HCT116 (cell line): ENCODE results near the gene AMMECR1. TPM values are rescaled to one million over a fixed set of nuclear protein-coding genes. Genes with fewer than 3 reads are reported as not detected.

Experiments
- ATAC-seq: fragments of 200-7000 bp; cut with Tn5 transposase; 2 replicates; pipeline ENCODE4 v1.9.1; 2020; ENCODE audit warnings: mild to moderate bottlenecking, moderate library complexity
- BruUV-seq: library from RNA; stranded (reverse); fragments of 400-500 nt; replicated peaks from 2 replicates; lab custom pipeline; 2021; lab: Mats Ljungman, UMichigan
- CTCF ChIA-PET: fragments of 300-600 bp; sonication (Branson Sonifier 250); formaldehyde crosslinking; loops from one replicate; lab custom pipeline; 2021; ENCODE audit warnings: antibody characterized with exemption; lab: Charles Lee
- POLR2A ChIA-PET: fragments of 300-600, 350-600 bp; sonication (Branson Sonifier 250); formaldehyde crosslinking; loops from one replicate; lab custom pipeline; 2021; ENCODE audit warnings: antibody characterized with exemption; lab: Charles Lee
- RAD21 ChIA-PET, 2 experiments: fragments of 300-600 bp; sonication (Branson Sonifier 250); formaldehyde crosslinking; loops; one replicate each; lab custom pipeline; 2023; ENCODE audit warnings: low total read pairs in 2 of 2; ENCODE audit not compliant: uncharacterized antibody in 2 of 2, unreplicated experiment in 2 of 2, low non-redundant PET in 1 of 2; lab: Charles Lee
- DNase-seq: peaks from one replicate; pipeline ENCODE4 v3.0.0-alpha.2; 2010; ENCODE audit warnings: low read depth, low spot score
- H2AFZ ChIP-seq: fragments of 200-600 bp; shearing (Covaris generic), sonication (generic); 2 replicates; pipeline ENCODE4 v1.6.1; 2017; ENCODE audit warnings: low read depth, mixed run types, mixed read lengths, antibody characterized with exemption, low read length; ENCODE audit not compliant: poor library complexity, severe bottlenecking
- H3K27ac ChIP-seq: 2 replicates; pipeline ENCODE4 v1.5.1; 2012; ENCODE audit warnings: low read depth, low read length
- H3K27me3 ChIP-seq: fragments of 200-600 bp; sonication (generic); 2 replicates; pipeline ENCODE4 v1.6.1; 2016; ENCODE audit warnings: mixed run types, low read length, mixed read lengths; ENCODE audit not compliant: insufficient read depth
- H3K36me3 ChIP-seq, 2 experiments: fragments of 200-500 bp in 1 of 2; fragments of 200-600 bp in 1 of 2; sonication (Bioruptor generic) in 1 of 2; sonication (generic) in 1 of 2; 2 replicates each; pipeline versions ENCODE4 v1.5.1 to v1.6.1; 2014 to 2016; ENCODE audit warnings: low read length in 2 of 2, inconsistent platforms in 1 of 2, mixed read lengths in 1 of 2, mixed run types in 1 of 2; ENCODE audit not compliant: insufficient read depth in 2 of 2, control insufficient read depth in 1 of 2
- H3K4me1 ChIP-seq, 2 experiments: fragments of 200-600 bp in 1 of 2; sonication (generic) in 1 of 2; 2 replicates each; pipeline versions ENCODE4 v1.5.1 to v1.6.1; 2012 to 2017; ENCODE audit warnings: low read length in 2 of 2, inconsistent platforms in 1 of 2, mild to moderate bottlenecking in 1 of 2, mixed read lengths in 1 of 2, mixed run types in 1 of 2, moderate library complexity in 1 of 2; ENCODE audit not compliant: insufficient read depth in 2 of 2, control insufficient read depth in 1 of 2
- H3K4me2 ChIP-seq: fragments of 200-600 bp; sonication (generic); 2 replicates; pipeline ENCODE4 v1.6.1; 2017; ENCODE audit warnings: mixed run types, low read length, mixed read lengths
- H3K4me3 ChIP-seq, 2 experiments: fragments of 200-600 bp in 1 of 2; sonication (generic) in 1 of 2; replicated peaks in 1 of 2; 2 replicates each; pipeline ENCODE4 v1.5.1; 2011 to 2016; ENCODE audit warnings: low read length in 2 of 2, control low read depth in 1 of 2, low read depth in 1 of 2, mild to moderate bottlenecking in 1 of 2, mixed read lengths in 1 of 2, mixed run types in 1 of 2
- H3K79me2 ChIP-seq: fragments of 200-600 bp; sonication (generic); 2 replicates; pipeline ENCODE4 v1.6.1; 2017; ENCODE audit warnings: mild to moderate bottlenecking, mixed run types, low read length, moderate library complexity, mixed read lengths; ENCODE audit not compliant: insufficient read depth
- H3K9ac ChIP-seq: fragments of 200-600 bp; sonication (generic); 2 replicates; pipeline ENCODE4 v1.6.1; 2016; ENCODE audit warnings: low read length, mixed read lengths
- H3K9me2 ChIP-seq: fragments of 200-600 bp; sonication (generic), shearing (Covaris generic); 2 replicates; pipeline ENCODE4 v1.6.1; 2017; ENCODE audit warnings: mixed run types, mild to moderate bottlenecking, moderate library complexity; ENCODE audit not compliant: insufficient read depth
- H3K9me3 ChIP-seq, 2 experiments: fragments of 200-500 bp in 1 of 2; fragments of 200-600 bp in 1 of 2; sonication (Bioruptor generic) in 1 of 2; sonication (generic) in 1 of 2; 2 replicates each; pipeline ENCODE4 v1.6.1; 2014 to 2017; ENCODE audit warnings: low read length in 2 of 2, mixed read lengths in 2 of 2, inconsistent platforms in 1 of 2, low read depth in 1 of 2, mild to moderate bottlenecking in 1 of 2, mixed run types in 1 of 2, moderate library complexity in 1 of 2; ENCODE audit not compliant: control insufficient read depth in 1 of 2, insufficient read depth in 1 of 2
- H4K20me1 ChIP-seq: fragments of 200-600 bp; sonication (generic), shearing (Covaris generic); 2 replicates; pipeline ENCODE4 v1.6.1; 2017; ENCODE audit warnings: mixed run types, mild to moderate bottlenecking, moderate library complexity; ENCODE audit not compliant: insufficient read depth
- ATF3 ChIP-seq: IDR thresholded peaks from 2 replicates; pipeline ENCODE4 v1.6.1; 2012
- CBX3 ChIP-seq: IDR thresholded peaks from 2 replicates; pipeline ENCODE4 v1.6.1; 2012; ENCODE audit warnings: low read depth
- CEBPB ChIP-seq: IDR thresholded peaks from 2 replicates; pipeline ENCODE4 v1.6.1; 2012; ENCODE audit warnings: low read depth
- EZH2 ChIP-seq: fragments of 200-600 bp; sonication (generic); IDR thresholded peaks from 2 replicates; pipeline ENCODE4 v1.6.1; 2017; ENCODE audit warnings: antibody characterized with exemption, mixed run types
- EZH2phosphoT487 ChIP-seq: fragments of 200-600 bp; IDR thresholded peaks from 2 replicates; pipeline ENCODE4 v1.6.1; 2018; ENCODE audit warnings: antibody characterized with exemption, borderline replicate concordance
- FOSL1 ChIP-seq: IDR thresholded peaks from 2 replicates; pipeline ENCODE4 v1.6.1; 2012; ENCODE audit warnings: low read depth
- JUND ChIP-seq: IDR thresholded peaks from 2 replicates; pipeline ENCODE4 v1.6.1; 2012
- MAX ChIP-seq: IDR thresholded peaks from 2 replicates; pipeline ENCODE4 v1.6.1; 2012
- POLR2A ChIP-seq: IDR thresholded peaks from 2 replicates; pipeline ENCODE4 v1.7.0; 2011; ENCODE audit warnings: borderline replicate concordance; ENCODE audit not compliant: insufficient read depth, insufficient read length; ENCODE audit errors: extremely low read depth
- POLR2AphosphoS5 ChIP-seq: IDR thresholded peaks from 2 replicates; pipeline ENCODE4 v1.6.1; 2011; ENCODE audit warnings: mild to moderate bottlenecking, low read depth, low read length, moderate library complexity
- REST ChIP-seq: IDR thresholded peaks from 2 replicates; pipeline ENCODE4 v1.6.1; 2012; ENCODE audit warnings: low read depth
- SIN3A ChIP-seq: IDR thresholded peaks from 2 replicates; pipeline ENCODE4 v1.6.1; 2012; ENCODE audit warnings: low read depth
- SP1 ChIP-seq: IDR thresholded peaks from 2 replicates; pipeline ENCODE4 v1.6.1; 2012; ENCODE audit warnings: low read depth
- SRF ChIP-seq: IDR thresholded peaks from 2 replicates; pipeline ENCODE4 v1.6.1; 2012; ENCODE audit warnings: low read depth
- YY1 ChIP-seq: IDR thresholded peaks from 2 replicates; pipeline ENCODE4 v1.6.1; 2011; ENCODE audit warnings: low read length, low read depth, moderate library complexity, mild to moderate bottlenecking; ENCODE audit not compliant: insufficient replicate concordance; ENCODE audit errors: extremely low read depth
- ZBTB33 ChIP-seq: IDR thresholded peaks from 2 replicates; pipeline ENCODE4 v1.6.1; 2011; ENCODE audit warnings: mild to moderate bottlenecking, low read length, moderate library complexity; ENCODE audit not compliant: insufficient replicate concordance; ENCODE audit errors: extremely low read depth
- ZNF274 ChIP-seq: fragments of 200-500 bp; sonication (Bioruptor generic); IDR thresholded peaks from 2 replicates; pipeline ENCODE4 v1.6.1; 2014; ENCODE audit warnings: mild to moderate bottlenecking, low read depth, low read length, inconsistent platforms
- intact Hi-C: fragments of 100-400 bp; cut with micrococcal nuclease; formaldehyde crosslinking; loops from 2 replicates; pipeline ENCODE4 v1.10.0; 2022
- total RNA-seq: library from RNA; stranded (reverse); gene quantifications from one replicate; pipeline ENCODE4 v1.2.1, GENCODE V29; 2021; ENCODE audit not compliant: unreplicated experiment

Gene AMMECR1
- total RNA-seq, 1 experiment from 2014 or later: 9.2 TPM

GRCh38 chrX:110194977-110195376 lies 122.9 kb downstream of the AMMECR1 start:
- no peak for DNase-seq
- intact Hi-C loops: no loop called here
- Histone ChIP-seq H3K36me3 (no peaks in the 10 kb centered on the region), H3K4me2 (no peak overlapping the region), H3K9ac (no peak overlapping the region), H3K4me3 (no peak overlapping the region), H3K9me2 (no peaks in the 10 kb centered on the region), H3K27me3 (no peaks in the 10 kb centered on the region), H3K79me2 (no peaks in the 10 kb centered on the region), H3K9me3 (no peaks in the 10 kb centered on the region), H3K27ac (no peak overlapping the region), H2AFZ (no peak overlapping the region), H3K4me1 (no peaks in the 10 kb centered on the region), H4K20me1 (no peaks in the 10 kb centered on the region)
- POLR2A ChIA-PET: no interaction called here
- RAD21 ChIA-PET: no interaction called here
- CTCF ChIA-PET: no interaction called here
- ATAC-seq: no peak
- no peak for TF ChIP-seq EZH2phosphoT487
- TF ChIP-seq SP1: no peak
- no peak for TF ChIP-seq SIN3A
- no TSS peak for BruUV-seq

- no peaks in the 10 kb centered on the region for H3K79me2 ChIP-seq
- DNase-seq (no peak), ATAC-seq (no peak)
- RAD21 ChIA-PET: no interaction called here
- no peaks in the 10 kb centered on the region for H3K4me1 ChIP-seq
- no peaks in the 10 kb centered on the region for H3K9me2 ChIP-seq
- POLR2A ChIA-PET: no interaction called here
- no peak overlapping the region for H3K9ac ChIP-seq
- H3K27me3 ChIP-seq: no peaks in the 10 kb centered on the region
- BruUV-seq: no TSS peak
- CTCF ChIA-PET: no interaction called here
- no peak overlapping the region for H3K27ac ChIP-seq
- no peak overlapping the region for H3K4me3 ChIP-seq
- H3K4me2 ChIP-seq: no peak overlapping the region
- H3K36me3 ChIP-seq: no peaks in the 10 kb centered on the region
- no peaks in the 10 kb centered on the region for H4K20me1 ChIP-seq
- H2AFZ ChIP-seq: no peak overlapping the region
- no peaks in the 10 kb centered on the region for H3K9me3 ChIP-seq
- intact Hi-C loops: no loop called here
- TF ChIP-seq ZBTB33: no peak
- TF ChIP-seq POLR2A: no peak
- TF ChIP-seq EZH2phosphoT487: no peak
- TF ChIP-seq CEBPB: no peak
- TF ChIP-seq SIN3A: no peak
- no peak for TF ChIP-seq REST
- TF ChIP-seq MAX: no peak
- no peak for TF ChIP-seq POLR2AphosphoS5
- no peak for TF ChIP-seq YY1
- no peak for TF ChIP-seq ATF3
- no peak for TF ChIP-seq SRF
- TF ChIP-seq CBX3: no peak
- no peak for TF ChIP-seq FOSL1
- TF ChIP-seq EZH2: no peak
- TF ChIP-seq ZNF274: no peak
- no peak for TF ChIP-seq JUND
Measured at GRCh38 chrX:110192516-110192915, 125.4 kb downstream of the AMMECR1 start.
